Measurements from ENCODE around the gene GIT2.

- no peak for TF ChIP-seq CTCF (IDR thresholded peaks at IDR 0.05)
- no peak for TF ChIP-seq E2F1 (CRISPR knock-in tag; IDR thresholded peaks at IDR 0.05)
- TF ChIP-seq MAX (CRISPR knock-in tag; IDR thresholded peaks at IDR 0.05), result no peak
- TF ChIP-seq GABPB1 (CRISPR knock-in tag; IDR thresholded peaks at IDR 0.05), result no peak
- TF ChIP-seq KAT7 (CRISPR knock-in tag; IDR thresholded peaks at IDR 0.05; ENCODE audit: borderline replicate concordance), result no peak
- TF ChIP-seq ZNF416 (CRISPR knock-in tag; IDR thresholded peaks at IDR 0.05), result no peak
- TF ChIP-seq SP1 (CRISPR knock-in tag; conservative IDR thresholded peaks at IDR 0.05), result no peak
- TF ChIP-seq ZSCAN18 (CRISPR knock-in tag; IDR thresholded peaks at IDR 0.05), result no peak
These were observed 43.9 kb downstream of the GIT2 start for GRCh38 chr12:109952160-109952858.

All from WTC11 (cell line).